GM12872 (cell line): ENCODE results near the gene TP53I11.

Experiments used
- CTCF ChIP-seq: IDR thresholded peaks from 3 replicates; pipeline ENCODE4 v1.5.1; 2011; ENCODE audit warnings: low read depth, mild to moderate bottlenecking, low read length, moderate library complexity; ENCODE audit not compliant: insufficient read depth

Gene TP53I11

GRCh38 chr11:44947114-44947513, 3.6 kb downstream of the TP53I11 start:
- TF ChIP-seq CTCF, result no peak

GRCh38 chr11:44946263-44946662, 4.4 kb downstream of the TP53I11 start:
- no peak for TF ChIP-seq CTCF

GRCh38 chr11:44945666-44946065, 5.0 kb downstream of the TP53I11 start:
- TF ChIP-seq CTCF, result no peak

GRCh38 chr11:44944853-44945235, 5.8 kb downstream of the TP53I11 start:
- no peak for TF ChIP-seq CTCF

GRCh38 chr11:44944181-44944852, 6.4 kb downstream of the TP53I11 start:
- TF ChIP-seq CTCF, result no peak

- no peak for TF ChIP-seq CTCF
Measured at GRCh38 chr11:44943696-44944095, 7.0 kb downstream of the TP53I11 start.

- TF ChIP-seq CTCF, result no peak
Measured at GRCh38 chr11:44943118-44943517, 7.6 kb downstream of the TP53I11 start.
